G401.6 (cell line): ENCODE data around the gene NDUFS1.
A peak's percentile ranks its signal among the peaks of the same experiment; 100 is the strongest.
"Not testable (repeated sequence)": the region's sequence is repeated elsewhere in the genome, so short reads cannot be mapped to it uniquely, and the experiment has no call there.

Experiments
- FAIRE-seq: peaks from 2 replicates; lab custom pipeline; 2012; peaks lifted over from hg19 to GRCh38; lab: Jason Lieb, UNC

The NDUFS1 gene

DNA sequence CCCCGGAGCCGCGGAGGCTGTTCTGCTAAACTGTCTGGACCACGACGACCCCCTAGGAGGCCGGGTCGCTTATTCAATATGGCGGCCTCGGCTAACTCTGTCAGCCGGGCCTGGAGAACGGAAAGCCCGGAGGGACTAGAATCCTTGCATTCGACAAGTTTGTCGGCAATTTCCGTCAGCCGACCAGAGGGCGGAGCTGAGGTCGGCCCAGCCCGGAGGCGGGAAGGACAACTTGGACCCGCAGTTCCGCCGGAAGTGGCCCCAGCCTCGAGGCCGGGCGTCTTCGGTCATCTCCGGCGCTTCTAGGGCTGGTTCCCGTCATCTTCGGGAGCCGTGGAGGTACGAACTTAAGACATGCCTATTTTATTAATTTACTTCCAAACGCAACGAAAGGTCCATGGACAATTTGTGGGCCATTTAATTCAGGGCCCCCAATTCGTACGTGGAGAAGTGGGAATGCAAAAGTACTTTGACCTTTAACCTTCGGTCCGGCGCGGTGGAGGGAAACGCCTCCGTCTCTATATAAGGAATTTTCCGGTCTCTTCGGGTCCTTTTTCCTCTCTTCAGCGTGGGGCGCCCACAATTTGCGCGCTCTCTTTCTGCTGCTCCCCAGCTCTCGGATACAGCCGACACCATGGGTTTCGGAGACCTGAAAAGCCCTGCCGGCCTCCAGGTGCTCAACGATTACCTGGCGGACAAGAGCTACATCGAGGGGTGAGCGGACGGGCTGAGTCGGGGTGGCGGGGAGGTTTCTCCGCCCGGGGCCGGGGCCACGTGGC is at the start of gene NDUFS1, which contains the start of gene EEF1B2:
Gene NDUFS1, minus strand, starts transcription at position 99 of the 779 bp plus-strand sequence. CDS start 5,766 bp downstream, outside the sequence.
Gene EEF1B2, plus strand, starts transcription at position 550 of the 779 bp plus-strand sequence. Its CDS starts 85 bp downstream, at position 635.
- peak; percentile 99 for FAIRE-seq

DNA sequence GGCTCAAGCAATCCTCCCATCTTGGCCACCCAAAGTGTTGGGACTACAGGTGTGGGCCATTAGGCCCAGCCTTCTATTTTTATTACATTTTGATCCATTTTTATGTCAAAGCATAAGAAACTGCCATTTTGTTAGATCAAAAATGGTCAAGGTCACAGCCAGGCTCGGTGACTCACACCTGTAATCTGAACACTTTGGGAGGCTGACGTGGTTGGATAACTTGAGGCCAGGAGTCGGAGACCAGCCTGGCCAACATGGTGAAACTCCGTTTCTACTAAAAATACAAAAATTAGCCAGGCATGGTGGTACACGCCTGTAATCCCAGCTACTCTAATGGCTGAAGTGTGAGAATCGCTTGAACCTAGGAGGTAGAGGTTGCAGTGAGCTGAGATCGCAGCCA is 49.7 kb upstream of the NDUFS1 start:
- no peak for FAIRE-seq

DNA sequence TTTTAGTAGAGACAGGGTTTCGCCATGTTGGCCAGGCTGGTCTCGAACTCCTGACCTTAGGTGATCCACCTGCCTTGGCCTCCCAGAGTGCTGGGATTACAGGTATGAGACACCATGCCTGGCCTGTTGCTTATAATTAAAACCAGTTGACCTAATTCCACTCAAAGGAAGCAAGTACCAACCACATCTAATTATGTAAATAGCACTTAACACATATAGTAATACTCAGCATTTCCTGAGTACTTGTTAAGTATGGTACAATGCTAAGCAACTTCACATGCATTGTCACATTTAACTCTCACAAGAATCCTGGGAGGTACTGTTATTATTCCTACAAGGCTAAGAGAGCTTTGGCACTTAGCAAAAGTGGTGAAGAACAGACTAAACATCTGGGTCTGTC is 48.1 kb upstream of the NDUFS1 start:
- not testable (repeated sequence) for FAIRE-seq

DNA sequence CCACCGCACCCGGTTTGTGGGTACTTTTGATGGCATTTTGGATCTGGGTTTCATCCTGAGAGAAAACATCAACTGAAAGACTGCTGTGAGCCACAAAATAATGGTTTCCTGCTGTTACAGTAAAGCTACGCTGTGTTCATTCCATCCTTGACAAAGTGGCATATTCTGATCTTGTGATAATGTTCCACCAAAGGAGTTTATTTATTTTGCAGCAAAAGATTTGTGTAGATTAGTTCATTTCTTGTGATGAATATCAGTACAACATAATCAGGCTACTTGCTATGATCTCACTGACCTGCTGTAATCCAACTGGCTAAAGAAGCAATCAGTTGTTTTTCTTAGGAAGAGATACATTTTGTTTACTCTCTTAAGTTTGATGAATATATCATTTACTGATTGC is 45.5 kb upstream of the NDUFS1 start:
- FAIRE-seq: no peak

DNA sequence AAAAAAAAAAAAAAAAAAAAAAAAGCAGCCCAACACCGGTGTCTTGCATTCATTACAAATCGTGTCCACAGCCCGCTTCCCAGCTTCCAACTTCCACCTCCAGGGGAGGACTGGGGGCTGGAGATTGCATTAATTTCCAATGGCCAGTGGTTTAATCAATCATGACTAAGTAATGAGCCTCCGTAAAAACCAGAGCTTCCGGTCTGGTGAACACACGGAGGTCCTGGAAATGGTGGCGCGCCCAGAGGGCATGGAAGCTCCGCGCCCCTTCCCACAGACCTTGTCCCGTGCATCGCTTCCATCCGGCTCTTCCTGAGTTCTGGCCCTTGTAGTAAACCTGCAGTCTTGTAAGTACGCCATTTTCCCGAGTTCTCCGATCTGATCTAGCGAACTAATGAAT is 44.1 kb upstream of the NDUFS1 start:
- FAIRE-seq: no peak

DNA sequence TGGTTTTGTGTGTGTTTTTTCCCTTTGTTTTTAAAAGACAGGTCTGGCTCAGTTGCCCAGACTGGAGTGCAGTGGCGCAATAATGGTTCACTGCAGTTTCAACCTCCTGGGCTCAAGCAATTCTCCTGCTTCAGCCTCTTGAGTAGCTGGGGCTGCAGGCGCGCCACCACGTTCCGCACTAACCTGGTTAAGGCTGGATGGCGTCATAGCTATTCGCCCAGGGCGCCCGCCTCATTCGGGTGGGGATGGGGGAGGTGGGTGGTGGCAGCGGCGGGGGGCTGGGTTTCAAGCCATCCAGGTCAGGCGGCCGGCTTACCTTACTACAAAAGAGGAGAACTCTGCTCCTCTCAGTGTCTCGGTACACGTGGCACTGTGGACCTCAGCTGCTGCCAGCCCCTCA is 43.2 kb upstream of the NDUFS1 start:
- FAIRE-seq: no peak

DNA sequence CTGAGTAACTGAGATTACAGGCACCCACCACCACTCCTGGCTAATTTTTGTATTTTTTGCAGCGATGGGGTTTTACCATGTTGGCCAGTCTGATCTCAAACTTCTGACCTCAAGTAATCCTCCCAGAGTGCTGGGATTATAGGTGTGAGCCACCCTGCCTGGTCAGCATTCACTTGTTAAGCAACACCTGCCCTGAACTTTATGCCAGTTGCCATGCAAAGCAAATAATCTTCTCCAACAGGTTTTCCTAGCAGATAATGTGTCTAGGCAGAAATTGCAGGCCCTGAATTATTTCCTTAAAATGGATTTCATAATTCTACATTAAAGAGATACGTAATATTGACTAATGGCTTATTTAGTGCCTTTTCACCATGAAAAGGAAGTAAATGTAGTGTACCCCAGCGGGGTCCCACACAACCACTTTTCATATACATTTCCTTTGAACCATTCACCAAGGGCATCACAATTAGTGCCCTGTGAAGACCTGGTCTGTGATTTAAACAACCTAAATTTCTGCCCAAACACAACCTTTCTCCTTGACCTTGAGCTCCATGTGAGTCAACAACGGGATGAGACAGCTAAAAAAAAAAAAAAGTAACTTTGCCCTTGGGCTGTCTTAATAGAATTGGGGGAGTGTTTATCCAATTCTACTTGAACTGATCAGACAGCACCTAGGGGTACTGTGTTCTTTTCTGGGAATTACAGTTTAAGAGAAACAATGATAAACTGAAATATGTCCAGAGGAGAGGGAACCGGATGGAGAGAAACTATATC is 42.0 kb upstream of the NDUFS1 start:
- FAIRE-seq: no peak

DNA sequence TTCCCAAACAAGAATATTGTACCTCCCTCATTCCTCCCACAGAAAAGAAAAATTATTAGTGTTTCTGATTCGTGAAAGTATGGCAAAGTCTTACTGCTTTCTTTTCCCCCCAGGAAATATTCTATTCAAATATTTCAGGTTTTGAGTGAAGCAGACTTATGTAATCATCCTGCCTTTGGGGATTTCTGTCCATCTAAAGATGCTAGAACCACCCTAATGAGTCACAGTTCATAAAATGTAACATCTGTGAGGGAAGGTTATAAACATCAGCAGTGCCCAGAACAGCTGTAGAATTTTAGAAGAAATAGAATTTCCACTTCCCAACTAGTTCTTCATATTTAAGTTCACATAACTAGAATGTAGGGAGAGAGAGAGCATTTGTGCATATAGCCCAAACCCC is 39.4 kb upstream of the NDUFS1 start:
- no peak for FAIRE-seq

DNA sequence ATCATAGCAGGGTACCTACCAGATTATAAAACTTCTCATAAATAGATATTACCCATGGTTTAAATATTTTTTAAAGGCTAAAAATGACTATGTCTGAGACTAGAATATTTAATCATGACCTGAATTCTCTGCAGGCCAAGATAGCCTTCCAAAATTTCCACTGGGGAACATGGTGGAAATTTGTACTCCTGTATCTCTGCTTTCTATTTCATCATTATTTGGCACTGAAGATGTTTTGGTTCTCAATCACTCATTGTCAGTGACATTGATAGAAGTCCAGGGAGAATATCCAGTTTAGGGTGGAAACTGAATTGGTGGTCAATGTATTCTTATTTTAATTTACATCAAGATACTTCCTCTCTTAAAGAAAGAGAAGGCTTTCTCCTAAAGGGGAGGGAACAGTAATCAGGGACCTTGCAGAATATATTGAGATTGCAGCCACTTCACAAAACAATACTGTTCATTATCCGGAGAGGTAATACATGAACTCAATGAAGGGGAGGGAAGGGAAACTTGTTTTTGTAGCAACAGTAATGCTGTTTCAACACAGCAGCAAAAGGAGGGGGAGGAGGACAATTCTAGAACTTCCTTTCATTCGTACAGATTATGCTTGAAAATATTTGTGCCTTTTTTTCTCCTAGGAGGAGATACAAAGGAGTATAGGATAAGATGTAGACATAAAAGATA is 34.6 kb upstream of the NDUFS1 start:
- FAIRE-seq: no peak

DNA sequence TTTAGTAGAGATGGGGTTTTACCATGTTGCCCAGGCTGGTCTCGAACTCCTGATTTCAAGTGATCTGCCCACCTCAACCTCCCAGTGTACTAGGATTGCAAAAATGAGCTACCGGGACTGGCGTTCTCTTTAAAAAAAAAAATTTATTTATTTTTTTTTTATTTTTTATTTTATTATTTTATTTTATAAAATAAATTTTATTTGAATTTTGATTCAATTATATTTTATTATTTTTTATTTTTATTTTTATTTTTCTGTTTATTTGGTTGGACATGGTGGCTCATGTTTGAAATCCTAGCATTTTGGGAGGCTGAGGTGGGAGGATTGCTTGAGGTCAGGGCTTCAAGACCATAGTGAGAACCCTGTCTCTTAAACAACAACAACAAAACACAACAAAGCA is 32.9 kb upstream of the NDUFS1 start:
- peak; percentile 63 for FAIRE-seq

DNA sequence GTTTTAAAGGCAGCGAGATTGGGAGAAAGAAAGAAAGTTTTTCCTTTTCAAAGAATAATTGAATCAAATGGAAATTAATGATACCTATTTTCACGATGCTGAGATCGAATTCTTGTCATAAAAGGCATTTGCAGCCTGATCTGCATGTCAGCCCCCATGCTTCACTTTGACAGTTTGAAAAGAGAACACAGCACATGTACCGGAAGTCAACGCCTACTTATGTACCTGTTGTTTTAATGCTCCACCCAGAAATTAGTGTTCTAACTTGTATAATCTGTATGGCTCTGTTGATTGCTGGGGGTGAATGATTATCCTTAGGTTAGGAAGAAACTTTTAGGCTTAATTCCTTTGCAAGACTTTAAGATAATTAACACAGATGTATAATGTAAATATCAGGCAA is 31.4 kb upstream of the NDUFS1 start:
- FAIRE-seq: no peak

DNA sequence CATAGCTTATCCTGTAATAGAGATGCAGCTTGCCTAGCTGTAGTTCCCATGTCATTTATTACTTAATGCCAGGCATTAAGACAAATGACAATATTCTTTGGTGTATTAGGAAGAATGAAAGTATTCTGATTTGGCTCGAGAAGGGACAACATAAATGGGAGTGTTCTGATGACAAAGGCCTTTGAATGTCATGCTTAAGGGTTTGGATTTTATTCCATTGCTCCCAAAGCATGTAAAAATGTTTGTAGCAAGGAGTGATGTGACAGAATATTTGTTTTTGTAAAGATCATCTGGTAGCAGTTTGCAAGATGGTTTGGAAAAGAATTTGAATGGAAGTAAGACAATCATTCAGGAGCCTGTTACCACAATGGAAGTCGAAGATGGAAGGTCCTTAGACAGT is 30.9 kb upstream of the NDUFS1 start:
- FAIRE-seq: no peak

DNA sequence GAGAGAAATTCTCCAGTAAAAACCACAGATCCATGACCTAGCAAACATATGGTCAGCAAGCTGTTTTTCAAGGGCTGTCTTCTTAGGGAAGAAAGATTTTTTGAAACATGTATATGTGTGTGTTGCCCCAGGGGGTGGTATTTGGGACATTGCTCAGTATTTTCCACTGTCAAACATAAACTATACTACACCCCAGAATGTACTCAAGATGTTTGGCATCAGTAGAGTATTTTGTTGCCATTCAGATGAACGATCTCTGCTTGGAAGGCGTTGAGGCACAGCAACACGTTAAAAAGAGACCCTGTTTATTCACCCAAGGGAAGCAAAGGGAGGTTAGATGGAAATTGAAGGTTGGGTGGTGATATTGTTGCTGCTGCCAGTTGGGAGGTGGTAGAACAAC is 30.4 kb upstream of the NDUFS1 start:
- FAIRE-seq: no peak

DNA sequence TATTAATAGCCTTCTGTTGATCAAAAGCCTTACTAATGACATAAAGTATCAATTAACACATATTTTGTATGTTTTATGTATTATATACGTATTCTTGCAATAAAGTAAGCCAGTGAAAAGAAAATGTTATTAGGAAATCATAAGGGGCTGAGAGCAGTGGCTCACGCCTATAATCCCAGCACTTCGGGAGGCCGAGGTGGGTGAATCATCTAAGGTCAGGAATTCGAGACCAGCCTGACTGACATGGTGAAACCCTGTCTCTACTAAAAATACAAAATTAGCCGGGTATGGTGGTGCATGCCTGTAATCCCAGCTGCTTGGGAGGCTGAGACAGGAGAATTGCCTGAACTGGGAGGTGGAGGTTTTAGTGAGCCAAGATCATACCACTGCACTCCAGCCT is 22.3 kb upstream of the NDUFS1 start:
- not testable (repeated sequence) for FAIRE-seq

DNA sequence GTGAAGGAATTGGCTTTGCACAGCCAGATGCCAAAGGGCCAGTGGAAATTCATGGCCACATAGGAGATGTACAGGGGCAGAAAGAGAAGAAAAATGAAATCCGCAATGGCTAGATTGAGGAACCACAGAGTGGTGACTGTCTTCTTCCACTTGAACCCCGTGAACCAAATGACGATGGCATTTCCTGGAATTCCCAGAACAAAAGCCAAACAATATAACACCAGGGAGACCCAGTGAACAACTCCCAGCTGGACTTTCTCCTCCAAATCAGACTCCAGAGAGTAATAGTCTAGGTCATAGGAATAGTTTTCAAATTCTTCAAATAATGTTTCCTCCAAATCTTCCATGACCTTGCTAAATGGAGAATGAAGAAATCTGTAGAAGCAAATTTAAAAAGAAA is 17.7 kb upstream of the NDUFS1 start:
- FAIRE-seq: no peak

DNA sequence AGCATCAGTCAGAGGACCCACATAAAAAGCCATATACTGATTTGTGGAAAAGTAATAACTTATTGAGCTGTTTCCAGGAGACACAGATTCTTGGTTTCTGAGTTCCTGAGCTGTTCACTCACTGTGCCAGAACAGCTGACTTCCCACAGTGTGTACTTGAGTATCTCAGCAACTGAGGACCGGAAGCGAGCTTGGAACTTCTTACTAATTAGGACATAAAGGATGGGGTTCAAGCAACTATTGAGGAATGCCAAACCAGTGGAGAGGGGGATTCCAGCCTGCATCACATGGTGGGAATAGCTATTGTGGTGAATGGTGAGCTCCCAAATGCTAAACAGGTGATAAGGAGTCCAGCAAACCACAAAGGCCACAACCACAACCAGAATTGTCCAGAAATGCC is 16.9 kb upstream of the NDUFS1 start:
- FAIRE-seq: no peak

DNA sequence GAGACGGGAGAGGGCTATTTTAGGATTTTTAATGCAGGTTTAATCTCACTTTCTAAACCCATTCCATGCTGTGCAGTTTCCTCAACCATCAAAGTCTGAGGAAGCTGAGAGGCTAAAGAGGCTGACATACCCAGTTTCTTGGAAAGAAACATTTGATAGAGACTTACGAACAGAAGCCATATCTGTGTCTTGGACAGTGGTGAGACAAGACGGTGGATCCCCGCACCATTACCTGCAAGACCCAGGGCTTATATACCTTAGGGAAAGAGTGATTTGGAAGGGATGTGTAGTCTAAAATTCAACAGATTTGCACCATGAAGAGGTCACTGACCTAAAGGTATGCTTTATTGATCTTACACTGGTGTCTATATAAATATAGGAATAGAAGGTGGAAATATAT is 13.9 kb upstream of the NDUFS1 start:
- FAIRE-seq: no peak

DNA sequence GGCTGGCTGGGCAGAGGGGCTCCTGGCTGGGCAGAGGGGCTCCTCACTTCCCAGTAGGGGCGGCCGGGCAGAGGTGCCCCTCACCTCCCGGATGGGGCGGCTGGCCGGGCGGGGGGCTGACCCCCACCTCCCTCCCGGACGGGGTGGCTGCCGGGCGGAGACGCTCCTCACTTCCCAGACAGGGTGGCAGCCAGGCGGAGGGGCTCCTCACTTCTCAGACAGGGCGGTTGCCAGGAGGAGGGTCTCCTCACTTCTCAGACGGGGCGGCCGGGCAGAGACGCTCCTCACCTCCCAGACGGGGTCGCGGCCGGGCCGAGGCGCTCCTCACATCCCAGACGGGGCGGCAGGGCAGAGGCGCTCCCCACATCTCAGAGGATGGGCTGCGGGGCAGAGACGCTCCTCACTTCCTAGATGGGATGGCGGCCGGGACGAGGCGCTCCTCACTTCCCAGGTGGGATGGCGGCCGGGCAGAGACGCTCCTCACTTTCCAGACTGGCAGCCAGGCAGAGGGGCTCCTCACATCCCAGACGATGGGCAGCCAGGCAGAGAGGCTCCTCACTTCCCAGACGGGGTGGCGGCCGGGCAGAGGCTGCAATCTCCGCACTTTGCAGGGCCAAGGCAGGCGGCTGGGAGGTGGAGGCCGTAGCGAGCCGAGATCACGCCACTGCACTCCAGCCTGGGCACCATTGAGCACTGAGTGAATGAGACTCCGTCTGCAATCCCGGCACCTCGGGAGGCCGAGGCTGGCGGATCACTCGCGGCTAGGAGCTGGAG is 12.6 kb upstream of the NDUFS1 start:
- FAIRE-seq: not testable (repeated sequence)

DNA sequence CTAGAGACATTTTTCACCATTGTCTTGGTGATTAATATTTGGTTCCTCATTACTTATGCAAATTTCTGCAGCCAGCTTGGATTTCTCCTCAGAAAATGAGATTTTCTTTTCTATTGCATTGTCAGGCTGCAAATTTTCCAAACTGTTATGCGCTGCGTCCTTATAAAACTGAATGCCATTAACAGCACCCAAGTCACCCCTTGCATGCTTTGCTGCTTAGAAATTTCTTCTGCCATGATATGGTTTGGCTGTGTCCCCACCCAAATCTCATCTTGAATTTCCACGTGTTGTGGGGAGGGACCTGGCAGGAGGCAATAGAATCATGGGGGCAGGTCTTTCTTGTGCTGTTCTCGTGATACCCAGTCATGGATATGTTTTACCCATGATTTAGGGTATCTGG is 9.0 kb upstream of the NDUFS1 start:
- FAIRE-seq: not testable (repeated sequence)

DNA sequence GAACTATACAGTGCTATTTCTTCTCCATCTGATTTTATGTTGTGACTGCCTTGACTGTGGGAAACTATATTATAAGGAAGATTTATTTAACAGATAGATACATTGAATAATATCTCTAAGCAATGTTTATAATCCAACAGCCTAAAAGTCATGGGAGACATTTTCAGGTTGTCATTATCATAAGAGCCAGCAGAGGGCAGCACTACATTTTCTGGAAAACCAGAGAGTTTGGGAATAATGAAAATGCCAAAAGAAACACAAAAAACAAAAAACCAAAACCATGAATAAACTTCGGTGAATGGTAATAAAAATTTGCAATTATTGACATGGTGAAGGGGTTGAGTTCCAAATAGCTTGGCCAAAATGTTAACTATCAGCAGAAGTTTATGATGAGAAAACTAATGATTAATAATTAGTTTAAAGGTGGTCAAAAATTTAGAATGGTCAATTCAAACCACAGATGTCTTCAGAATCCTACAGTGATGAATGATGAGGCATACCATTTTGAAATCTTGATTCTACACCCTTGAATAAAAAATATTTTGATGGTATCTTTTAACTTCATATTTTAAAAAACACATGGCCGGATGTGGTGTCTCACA is 5.1 kb upstream of the NDUFS1 start:
- FAIRE-seq: peak; percentile 95

DNA sequence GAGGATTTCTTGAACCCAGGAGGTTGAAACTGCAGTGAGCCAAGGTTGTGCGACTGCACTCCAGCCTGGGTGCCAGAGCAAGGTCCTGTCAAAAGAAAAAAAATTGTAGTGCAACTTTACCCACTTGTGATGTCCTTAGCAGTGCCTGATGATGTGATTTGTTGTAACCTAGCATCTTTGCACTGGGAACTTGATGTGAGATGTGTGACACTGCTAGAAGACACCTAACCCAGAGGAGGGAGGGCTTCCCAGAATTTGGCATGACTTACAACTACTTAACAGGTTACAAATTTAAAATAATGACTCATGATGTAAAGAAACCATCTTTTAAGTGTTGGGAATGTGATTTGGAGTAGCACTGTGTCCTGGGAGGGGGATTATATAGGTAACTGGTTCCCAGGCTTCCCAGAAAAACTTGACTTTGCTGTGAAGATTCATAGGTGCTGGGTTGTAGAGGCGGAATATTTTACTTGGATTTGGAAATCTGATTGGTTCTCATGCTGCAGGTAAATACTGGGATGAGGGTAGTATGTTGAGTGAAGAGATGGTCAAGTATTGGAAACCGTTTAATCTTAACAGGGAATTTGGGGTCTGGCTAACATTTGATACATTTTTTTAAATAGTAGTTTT is 4.1 kb upstream of the NDUFS1 start:
- no peak for FAIRE-seq
